B cell (primary cell): ENCODE results near the gene SARS2.

ENCODE experiments used
- EZH2 ChIP-seq: IDR thresholded peaks from 2 replicates; pipeline ENCODE4 v1.6.1; 2012; ENCODE audit warnings: borderline replicate concordance, low read depth, mild to moderate bottlenecking, moderate library complexity, low read length; ENCODE audit not compliant: insufficient read depth, poor library complexity, severe bottlenecking
- TF ChIP-seq, protein P1 (sequence below): fragments of 200-600 bp; IDR thresholded peaks from one replicate; pipeline ENCODE4 v1.8.0; 2022; ENCODE audit warnings: antibody characterized with exemption, mild to moderate bottlenecking

DNA sequence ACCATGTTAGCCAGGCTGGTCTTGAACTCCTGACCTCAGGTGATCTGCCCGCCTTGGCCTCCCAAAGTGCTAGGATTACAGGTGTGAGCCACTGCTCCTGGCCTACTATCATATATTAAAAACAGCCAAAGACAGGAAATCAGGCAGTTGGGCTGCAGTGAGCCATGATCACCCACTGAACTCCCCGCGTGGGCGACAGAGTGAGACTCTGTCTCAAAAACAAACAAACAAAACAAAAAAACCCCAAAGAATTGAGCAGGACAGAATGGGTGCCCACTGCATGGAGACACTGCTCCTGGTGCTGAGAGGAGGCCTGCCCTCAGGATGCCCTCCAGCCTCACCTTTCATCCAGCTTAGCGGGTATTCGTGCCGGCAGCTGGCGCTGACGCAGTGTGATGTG lies 47.3 kb downstream of the SARS2 start:
- TF ChIP-seq, protein P1, sequence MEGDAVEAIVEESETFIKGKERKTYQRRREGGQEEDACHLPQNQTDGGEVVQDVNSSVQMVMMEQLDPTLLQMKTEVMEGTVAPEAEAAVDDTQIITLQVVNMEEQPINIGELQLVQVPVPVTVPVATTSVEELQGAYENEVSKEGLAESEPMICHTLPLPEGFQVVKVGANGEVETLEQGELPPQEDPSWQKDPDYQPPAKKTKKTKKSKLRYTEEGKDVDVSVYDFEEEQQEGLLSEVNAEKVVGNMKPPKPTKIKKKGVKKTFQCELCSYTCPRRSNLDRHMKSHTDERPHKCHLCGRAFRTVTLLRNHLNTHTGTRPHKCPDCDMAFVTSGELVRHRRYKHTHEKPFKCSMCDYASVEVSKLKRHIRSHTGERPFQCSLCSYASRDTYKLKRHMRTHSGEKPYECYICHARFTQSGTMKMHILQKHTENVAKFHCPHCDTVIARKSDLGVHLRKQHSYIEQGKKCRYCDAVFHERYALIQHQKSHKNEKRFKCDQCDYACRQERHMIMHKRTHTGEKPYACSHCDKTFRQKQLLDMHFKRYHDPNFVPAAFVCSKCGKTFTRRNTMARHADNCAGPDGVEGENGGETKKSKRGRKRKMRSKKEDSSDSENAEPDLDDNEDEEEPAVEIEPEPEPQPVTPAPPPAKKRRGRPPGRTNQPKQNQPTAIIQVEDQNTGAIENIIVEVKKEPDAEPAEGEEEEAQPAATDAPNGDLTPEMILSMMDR, result no peak
- no peak for TF ChIP-seq EZH2
